Measurements from ENCODE around the gene DVL3. TPM values are rescaled to one million over a fixed set of nuclear protein-coding genes. Genes with fewer than 3 reads are reported as not detected.

Gene DVL3
- total and polyA plus RNA-seq, 8 donors: 62.5 to 106 (median 96.5) TPM

GRCh38 chr3:184135149-184135910 is 19.8 kb upstream of the DVL3 start, which contains the start of gene EIF2B5:
EIF2B5 (plus strand) TSS chr3:184135358; CDS start chr3:184135386, 28 bp downstream.
- DNase-seq (peak; percentile 89 to 95 (median 92)), ATAC-seq (peak; percentile 92)
- Histone ChIP-seq H3K9me3 (no peaks in the 10 kb centered on the region), H3K4me3 (peak within 1 kb of the TSS; percentile 74 to 92), H3K4me1 (peaks cover 9 to 29% of the 10 kb centered on the region in 2 donors), H3K27ac (peak within 1 kb of the TSS; percentile 79 to 88), H3K36me3 (peaks cover 0 to 30% of the 10 kb centered on the region in 2 donors), H3K27me3 (no peaks in the 10 kb centered on the region)
- peak in 1 of 2 donors; percentile 34 for TF ChIP-seq CTCF (IDR thresholded peaks at IDR 0.05)
- intact Hi-C loops (cut with DNase I): no loop called here

GRCh38 chr3:184135911-184136260 is 19.3 kb upstream of the DVL3 start:
- ATAC-seq (no peak), DNase-seq (no peak)
- no peak for TF ChIP-seq CTCF (IDR thresholded peaks at IDR 0.05)
- Histone ChIP-seq H3K36me3 (peaks cover 0 to 36% of the 10 kb centered on the region in 2 donors), H3K27ac (peak overlapping the region; percentile 79 to 88), H3K9me3 (no peaks in the 10 kb centered on the region), H3K4me3 (peak overlapping the region; percentile 74 to 92), H3K4me1 (peaks cover 9 to 29% of the 10 kb centered on the region in 2 donors), H3K27me3 (no peaks in the 10 kb centered on the region)
- intact Hi-C loops (cut with DNase I): no loop called here

GRCh38 chr3:184140436-184140835 is 14.7 kb upstream of the DVL3 start:
- ATAC-seq: no peak
- Histone ChIP-seq H3K27ac (no peak overlapping the region), H3K27me3 (no peaks in the 10 kb centered on the region), H3K4me1 (peaks cover 9 to 22% of the 10 kb centered on the region in 2 donors), H3K36me3 (peaks cover 0 to 81% of the 10 kb centered on the region in 2 donors), H3K9me3 (no peaks in the 10 kb centered on the region), H3K4me3 (no peak overlapping the region)
- intact Hi-C loops (cut with DNase I): loop anchor here in 1 of 2 donors (10.0 kb wide), 1 partner anchor 94 kb away; no protein-coding TSS in a partner anchor
- no peak for DNase-seq
- no peak for TF ChIP-seq CTCF (IDR thresholded peaks at IDR 0.05)

- peaks cover 0 to 95% of the 10 kb centered on the region in 2 donors for H3K36me3 ChIP-seq
- peaks cover 0 to 6% of the 10 kb centered on the region in 2 donors for H3K4me1 ChIP-seq
- no peaks in the 10 kb centered on the region for H3K27me3 ChIP-seq
- ATAC-seq (no peak), DNase-seq (no peak)
- no peak for TF ChIP-seq CTCF (IDR thresholded peaks at IDR 0.05)
- intact Hi-C loops (cut with DNase I): loop anchor here in 1 of 2 donors (10.0 kb wide), 1 partner anchor 93 kb away; no protein-coding TSS in a partner anchor
- H3K27ac ChIP-seq: no peak overlapping the region
- no peak overlapping the region for H3K4me3 ChIP-seq
- no peaks in the 10 kb centered on the region for H3K9me3 ChIP-seq
Observed at GRCh38 chr3:184142199-184142598, 13.0 kb upstream of the DVL3 start.

GRCh38 chr3:184143327-184143726 is 11.8 kb upstream of the DVL3 start:
- no peak for TF ChIP-seq CTCF (IDR thresholded peaks at IDR 0.05)
- Histone ChIP-seq H3K36me3 (peaks cover 0 to 85% of the 10 kb centered on the region in 2 donors), H3K4me3 (no peak overlapping the region), H3K9me3 (no peaks in the 10 kb centered on the region), H3K27ac (no peak overlapping the region), H3K27me3 (no peaks in the 10 kb centered on the region), H3K4me1 (no peaks in the 10 kb centered on the region)
- ATAC-seq: no peak
- no peak for DNase-seq
- intact Hi-C loops (cut with DNase I): loop anchor here in 1 of 2 donors (10.0 kb wide), 1 partner anchor 91 kb away; no protein-coding TSS in a partner anchor

All from left lung (tissue), 10 donors.